OCI-LY7 (cell line): Measurements from ENCODE around the gene ERMN.

Experiments used
- EZH2phosphoT487 ChIP-seq: fragments of 200-600 bp; sonication (generic); IDR thresholded peaks from 2 replicates; pipeline ENCODE4 v1.6.1; 2018; ENCODE audit warnings: low read depth, borderline replicate concordance, mild to moderate bottlenecking, mixed run types, antibody characterized with exemption, low read length, moderate library complexity, mixed read lengths
- TF ChIP-seq, protein P1 (sequence below): fragments of 200-600 bp; sonication (generic); conservative IDR thresholded peaks from 2 replicates; pipeline ENCODE4 v1.5.1; 2014; ENCODE audit warnings: mild to moderate bottlenecking, antibody characterized with exemption, low read length, moderate library complexity, mixed read lengths

DNA sequence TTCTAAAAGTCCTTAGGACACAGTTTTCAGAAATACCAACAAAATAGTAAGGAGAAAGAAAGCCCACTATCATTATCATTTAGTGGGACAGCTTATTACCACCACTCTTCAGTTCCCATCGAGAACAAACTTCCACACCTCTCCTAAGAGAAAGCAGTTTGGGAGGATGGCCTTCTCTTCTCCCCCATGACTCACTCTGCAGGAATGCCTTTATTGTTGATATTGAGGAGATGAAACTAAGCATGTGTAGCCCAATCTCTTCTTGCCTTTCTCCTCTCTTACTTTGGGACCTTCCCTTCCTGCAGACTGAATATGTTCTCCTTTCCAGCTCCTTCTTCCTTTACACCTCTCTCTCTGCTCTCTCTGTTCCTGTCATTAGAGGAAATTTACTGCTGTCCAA, 30.0 kb upstream of the ERMN start:
- TF ChIP-seq, protein P1, sequence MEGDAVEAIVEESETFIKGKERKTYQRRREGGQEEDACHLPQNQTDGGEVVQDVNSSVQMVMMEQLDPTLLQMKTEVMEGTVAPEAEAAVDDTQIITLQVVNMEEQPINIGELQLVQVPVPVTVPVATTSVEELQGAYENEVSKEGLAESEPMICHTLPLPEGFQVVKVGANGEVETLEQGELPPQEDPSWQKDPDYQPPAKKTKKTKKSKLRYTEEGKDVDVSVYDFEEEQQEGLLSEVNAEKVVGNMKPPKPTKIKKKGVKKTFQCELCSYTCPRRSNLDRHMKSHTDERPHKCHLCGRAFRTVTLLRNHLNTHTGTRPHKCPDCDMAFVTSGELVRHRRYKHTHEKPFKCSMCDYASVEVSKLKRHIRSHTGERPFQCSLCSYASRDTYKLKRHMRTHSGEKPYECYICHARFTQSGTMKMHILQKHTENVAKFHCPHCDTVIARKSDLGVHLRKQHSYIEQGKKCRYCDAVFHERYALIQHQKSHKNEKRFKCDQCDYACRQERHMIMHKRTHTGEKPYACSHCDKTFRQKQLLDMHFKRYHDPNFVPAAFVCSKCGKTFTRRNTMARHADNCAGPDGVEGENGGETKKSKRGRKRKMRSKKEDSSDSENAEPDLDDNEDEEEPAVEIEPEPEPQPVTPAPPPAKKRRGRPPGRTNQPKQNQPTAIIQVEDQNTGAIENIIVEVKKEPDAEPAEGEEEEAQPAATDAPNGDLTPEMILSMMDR = no peak
- no peak for TF ChIP-seq EZH2phosphoT487
